Testis (tissue), 2 donors: ENCODE measurements around the gene SLC25A12.

ENCODE experiments used
- POLR2A ChIP-seq: fragments of 450-650 bp; IDR thresholded peaks from one replicate; pipeline ENCODE4 v1.6.1; 2017; ENCODE audit warnings: antibody characterized with exemption, mild to moderate bottlenecking, moderate library complexity
- TF ChIP-seq, protein P1 (sequence below), 3 experiments: fragments of 450-650 bp in 2 of 3; fragments of 200-600 bp in 1 of 3; sonication (generic) in 1 of 3; IDR thresholded peaks; one replicate each; pipeline ENCODE4 v1.5.1; 2016 to 2019; ENCODE audit warnings: antibody characterized with exemption in 3 of 3, mild to moderate bottlenecking in 2 of 3, moderate library complexity in 1 of 3

DNA sequence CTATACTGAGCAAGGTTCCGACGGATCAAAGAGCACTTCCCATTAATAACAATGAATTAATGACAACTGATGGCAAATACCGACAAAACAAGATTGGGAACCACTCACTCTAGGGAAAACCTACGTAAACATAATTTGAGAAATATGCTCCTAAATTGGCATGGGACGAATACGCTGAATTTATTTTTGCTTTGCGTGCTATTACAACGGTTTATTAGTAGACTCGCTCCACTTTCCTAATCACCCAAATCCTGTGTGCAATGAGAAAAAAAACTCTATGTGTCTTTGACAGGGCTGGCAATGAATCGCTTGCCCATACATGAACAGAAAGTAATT lies 536 bp upstream of the SLC25A12 start:
- no peak for TF ChIP-seq POLR2A
- TF ChIP-seq, protein P1, sequence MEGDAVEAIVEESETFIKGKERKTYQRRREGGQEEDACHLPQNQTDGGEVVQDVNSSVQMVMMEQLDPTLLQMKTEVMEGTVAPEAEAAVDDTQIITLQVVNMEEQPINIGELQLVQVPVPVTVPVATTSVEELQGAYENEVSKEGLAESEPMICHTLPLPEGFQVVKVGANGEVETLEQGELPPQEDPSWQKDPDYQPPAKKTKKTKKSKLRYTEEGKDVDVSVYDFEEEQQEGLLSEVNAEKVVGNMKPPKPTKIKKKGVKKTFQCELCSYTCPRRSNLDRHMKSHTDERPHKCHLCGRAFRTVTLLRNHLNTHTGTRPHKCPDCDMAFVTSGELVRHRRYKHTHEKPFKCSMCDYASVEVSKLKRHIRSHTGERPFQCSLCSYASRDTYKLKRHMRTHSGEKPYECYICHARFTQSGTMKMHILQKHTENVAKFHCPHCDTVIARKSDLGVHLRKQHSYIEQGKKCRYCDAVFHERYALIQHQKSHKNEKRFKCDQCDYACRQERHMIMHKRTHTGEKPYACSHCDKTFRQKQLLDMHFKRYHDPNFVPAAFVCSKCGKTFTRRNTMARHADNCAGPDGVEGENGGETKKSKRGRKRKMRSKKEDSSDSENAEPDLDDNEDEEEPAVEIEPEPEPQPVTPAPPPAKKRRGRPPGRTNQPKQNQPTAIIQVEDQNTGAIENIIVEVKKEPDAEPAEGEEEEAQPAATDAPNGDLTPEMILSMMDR (IDR thresholded peaks at IDR 0.05), result no peak
